ENCODE results near the gene CATSPER3.

DNA sequence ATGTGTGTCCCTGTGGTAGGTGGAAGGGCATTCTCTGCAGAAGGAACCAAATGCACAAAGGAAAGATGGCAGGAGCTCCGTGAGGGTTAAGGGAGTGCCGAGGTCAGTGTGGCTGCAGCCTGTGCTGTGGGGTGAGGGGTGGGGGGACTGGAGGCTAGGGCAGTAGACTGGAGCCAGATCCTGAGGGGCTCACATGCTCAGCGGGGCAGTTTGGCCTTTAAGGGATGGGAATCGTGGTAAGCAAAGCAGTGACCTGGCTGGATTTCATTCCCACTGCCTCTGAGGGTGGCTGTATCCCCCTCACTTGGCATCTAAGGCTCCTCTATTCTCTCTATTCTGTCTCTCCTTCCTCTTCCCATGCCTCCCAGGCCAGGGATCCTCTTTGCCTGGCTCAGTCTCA is 50.8 kb downstream of the CATSPER3 start:
- no peak for TF ChIP-seq PHF8 (conservative IDR thresholded peaks at IDR 0.05; ENCODE audit: low read depth, low read length)
- TF ChIP-seq, protein P1, sequence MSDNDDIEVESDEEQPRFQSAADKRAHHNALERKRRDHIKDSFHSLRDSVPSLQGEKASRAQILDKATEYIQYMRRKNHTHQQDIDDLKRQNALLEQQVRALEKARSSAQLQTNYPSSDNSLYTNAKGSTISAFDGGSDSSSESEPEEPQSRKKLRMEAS (IDR thresholded peaks at IDR 0.05) = no peak
- TF ChIP-seq POLR2AphosphoS5 (IDR thresholded peaks at IDR 0.05; ENCODE audit: low read depth, low read length) = no peak
- TF ChIP-seq GABPA (IDR thresholded peaks at IDR 0.05; ENCODE audit: borderline replicate concordance, insufficient read depth, low read length) = no peak
- TF ChIP-seq FOSL1 (IDR thresholded peaks at IDR 0.05; ENCODE audit: insufficient read depth, low read depth, low read length) = no peak
- TF ChIP-seq BRCA1 (IDR thresholded peaks at IDR 0.05; ENCODE audit: low read depth, low read length) = no peak
- no peak for TF ChIP-seq CBX5 (IDR thresholded peaks at IDR 0.05; ENCODE audit: low read depth, low read length)
- no peak for TF ChIP-seq CTCF (IDR thresholded peaks at IDR 0.05; ENCODE audit: control extremely low read depth in 1 of 3, insufficient read depth in 1 of 3, low read depth in 1 of 3, low read length in 3 of 3)
- no peak for TF ChIP-seq EZH2 (IDR thresholded peaks at IDR 0.05; ENCODE audit: low read depth, low read length, severe bottlenecking)
- TF ChIP-seq POLR2A (IDR thresholded peaks at IDR 0.05; ENCODE audit: control extremely low read depth in 1 of 2, low read depth in 2 of 2, low read length in 2 of 2) = no peak
- TF ChIP-seq CREB1 (IDR thresholded peaks at IDR 0.05) = no peak
- TF ChIP-seq CHD2 (IDR thresholded peaks at IDR 0.05; ENCODE audit: low read length) = no peak
- TF ChIP-seq RFX5 (IDR thresholded peaks at IDR 0.05; ENCODE audit: borderline replicate concordance, low read depth, low read length) = no peak
